Common myeloid progenitor, CD34-positive (primary cell): ENCODE results near the gene FBXO8.
"Not testable (repeated sequence)": the region's sequence is repeated elsewhere in the genome, so short reads cannot be mapped to it uniquely, and the experiment has no call there.

ENCODE experiments used
- CTCF ChIA-PET: fragments of 350-600 bp; sonication (Branson Sonifier 250); formaldehyde crosslinking; loops from one replicate; lab custom pipeline; 2021; ENCODE audit warnings: antibody characterized with exemption; lab: Charles Lee
- POLR2A ChIA-PET: fragments of 350-600 bp; sonication (Branson Sonifier 250); formaldehyde crosslinking; loops from one replicate; lab custom pipeline; 2021; ENCODE audit warnings: antibody characterized with exemption; lab: Charles Lee
- DNase-seq, 3 donors: peaks; one replicate each; pipeline versions ENCODE4 v3.0.0 to v3.0.0-alpha.2; 2013
- H3K27ac ChIP-seq, 2 experiments: 1 replicate in 1 of 2; 2 replicates in 1 of 2; pipeline ENCODE4 v1.7.0; 2013; ENCODE audit warnings: inconsistent platforms in 2 of 2, low read length in 2 of 2, mild to moderate bottlenecking in 2 of 2, low read depth in 1 of 2, moderate library complexity in 1 of 2; ENCODE audit not compliant: severe bottlenecking in 2 of 2, insufficient read depth in 1 of 2, poor library complexity in 1 of 2
- H3K27me3 ChIP-seq, 5 experiments: replicated peaks in 2 of 5; 1 replicate in 3 of 5; 2 replicates in 2 of 5; pipeline versions ENCODE4 v1.6.1 to v1.7.0; 2013; ENCODE audit warnings: low read length in 4 of 5, mild to moderate bottlenecking in 2 of 5, moderate library complexity in 2 of 5, inconsistent platforms in 1 of 5; ENCODE audit not compliant: insufficient read depth in 5 of 5, control insufficient read depth in 4 of 5
- H3K36me3 ChIP-seq, 4 experiments: 1 replicate in 2 of 4; 2 replicates in 2 of 4; pipeline versions ENCODE4 v1.6.1 to v1.7.0; 2013; ENCODE audit warnings: low read length in 3 of 4, control low read depth in 1 of 4, mild to moderate bottlenecking in 1 of 4; ENCODE audit not compliant: control insufficient read depth in 4 of 4, insufficient read depth in 4 of 4
- H3K4me1 ChIP-seq, 4 experiments: 1 replicate in 3 of 4; 2 replicates in 1 of 4; pipeline versions ENCODE4 v1.6.1 to v1.7.1; 2013; ENCODE audit warnings: low read length in 3 of 4, mild to moderate bottlenecking in 3 of 4, control low read depth in 1 of 4, inconsistent platforms in 1 of 4, moderate library complexity in 1 of 4; ENCODE audit not compliant: control insufficient read depth in 4 of 4, insufficient read depth in 4 of 4; ENCODE audit errors: control extremely low read depth in 1 of 4
- H3K4me3 ChIP-seq, 7 experiments: 1 replicate in 4 of 7; 2 replicates in 3 of 7; pipeline versions ENCODE4 v1.5.1 to v1.7.0; 2013; ENCODE audit warnings: mild to moderate bottlenecking in 7 of 7, low read length in 6 of 7, moderate library complexity in 6 of 7, inconsistent platforms in 2 of 7, low read depth in 2 of 7, control low read depth in 1 of 7; ENCODE audit not compliant: insufficient read depth in 4 of 7, control insufficient read depth in 1 of 7; ENCODE audit errors: extremely low read depth in 1 of 7
- H3K9me3 ChIP-seq, 5 experiments: 1 replicate in 4 of 5; 2 replicates in 1 of 5; pipeline versions ENCODE4 v1.6.1 to v1.7.1; 2013; ENCODE audit warnings: low read length in 4 of 5, mild to moderate bottlenecking in 2 of 5, inconsistent platforms in 1 of 5, low read depth in 1 of 5, moderate library complexity in 1 of 5; ENCODE audit not compliant: control insufficient read depth in 4 of 5, insufficient read depth in 2 of 5; ENCODE audit errors: control extremely low read depth in 1 of 5
- WGBS: methylation state at CpG from one replicate; pipeline ENCODE4 v1.1.5; 2013; ENCODE audit not compliant: insufficient coverage; 5-methylcytosine and 5-hydroxymethylcytosine counted together

The FBXO8 gene

GRCh38 chr4:174263445-174263736 is 20.1 kb downstream of the FBXO8 start:
- H3K4me1 ChIP-seq = no peaks in the 10 kb centered on the region
- no peak for DNase-seq
- no peak overlapping the region for H3K4me3 ChIP-seq
- H3K27ac ChIP-seq = no peak overlapping the region
- no peaks in the 10 kb centered on the region for H3K9me3 ChIP-seq
- ChIA-PET POLR2A (no interaction called here), CTCF (interaction anchor here (0.9 kb wide), 1 partner anchor 17 kb away, joined by 3 read pairs; no protein-coding TSS in a partner anchor)
- H3K27me3 ChIP-seq = no peaks in the 10 kb centered on the region
- peaks cover 0 to 4% (median 3%) of the 10 kb centered on the region in 4 experiments for H3K36me3 ChIP-seq
- 100% methylated on average over 1 of the region's 3 CpGs for WGBS

- Histone ChIP-seq H3K4me1 (no peaks in the 10 kb centered on the region), H3K9me3 (no peaks in the 10 kb centered on the region), H3K36me3 (peaks cover 0 to 6% (median 3%) of the 10 kb centered on the region in 4 experiments), H3K4me3 (no peak overlapping the region), H3K27me3 (no peaks in the 10 kb centered on the region), H3K27ac (no peak overlapping the region)
- POLR2A ChIA-PET = no interaction called here
- WGBS = 96% methylated on average over 4 of the region's 6 CpGs
- no peak for DNase-seq
- CTCF ChIA-PET = interaction anchor here (0.9 kb wide), 1 partner anchor 18 kb away, joined by 3 read pairs; no protein-coding TSS in a partner anchor
These were observed 20.6 kb downstream of the FBXO8 start for GRCh38 chr4:174262624-174263444.

DNA sequence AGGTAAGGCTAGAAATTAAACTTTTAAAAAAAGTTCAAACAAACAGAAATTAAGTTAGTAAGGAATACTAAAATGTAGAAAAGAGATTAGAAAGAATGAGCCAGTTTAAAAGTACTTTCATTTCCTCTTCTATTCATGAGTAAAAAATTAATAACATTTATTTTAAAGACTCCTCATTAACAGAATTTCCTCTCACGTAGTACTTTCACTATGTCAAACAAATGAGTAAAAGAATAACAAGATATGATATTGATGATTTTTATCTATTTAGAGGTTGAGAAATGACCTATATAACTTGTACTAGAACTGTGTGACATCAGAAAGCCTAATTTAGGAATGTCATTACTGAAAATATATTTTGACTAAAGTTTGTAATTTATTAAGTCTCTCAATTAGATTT is 22.0 kb downstream of the FBXO8 start:
- H3K9me3 ChIP-seq, H3K36me3 ChIP-seq, H3K27ac ChIP-seq, H3K4me3 ChIP-seq, DNase-seq, CTCF ChIA-PET, H3K4me1 ChIP-seq, H3K27me3 ChIP-seq, POLR2A ChIA-PET: not testable (repeated sequence)
- no CpG with 5 or more reads among the region's 1 CpG for WGBS

GRCh38 chr4:174260099-174260498 is 23.4 kb downstream of the FBXO8 start:
- Histone ChIP-seq H3K4me3 (no peak overlapping the region), H3K9me3 (no peaks in the 10 kb centered on the region), H3K36me3 (peaks cover 3 to 11% (median 5%) of the 10 kb centered on the region in 4 experiments), H3K27ac (no peak overlapping the region), H3K4me1 (no peaks in the 10 kb centered on the region), H3K27me3 (no peaks in the 10 kb centered on the region)
- no peak for DNase-seq
- POLR2A ChIA-PET = no interaction called here
- no CpG with 5 or more reads among the region's 3 CpGs for WGBS
- CTCF ChIA-PET = interaction anchor here (1.4 kb wide), 1 partner anchor 37 kb away, joined by 5 read pairs; no protein-coding TSS in a partner anchor

DNA sequence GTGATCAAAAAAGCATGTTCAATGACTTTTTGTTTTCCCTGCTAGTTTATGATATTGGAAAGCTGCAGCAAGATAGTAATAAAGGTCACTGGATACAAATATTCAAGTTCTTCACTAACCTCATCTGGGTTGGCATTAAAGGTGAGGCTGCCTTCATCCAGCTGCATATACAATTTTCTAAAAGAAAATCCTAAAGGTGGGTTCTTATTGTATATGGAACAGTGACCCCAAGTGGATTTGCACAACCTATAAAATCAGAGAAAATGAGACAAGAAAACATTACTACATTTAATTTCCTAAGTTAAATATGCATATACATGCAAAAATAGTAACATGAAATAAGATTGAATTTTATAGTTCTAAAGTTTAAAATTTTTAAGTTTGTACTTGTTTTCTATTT is 23.9 kb downstream of the FBXO8 start:
- CTCF ChIA-PET = no interaction called here
- POLR2A ChIA-PET = no interaction called here
- no peaks in the 10 kb centered on the region for H3K4me1 ChIP-seq

DNA sequence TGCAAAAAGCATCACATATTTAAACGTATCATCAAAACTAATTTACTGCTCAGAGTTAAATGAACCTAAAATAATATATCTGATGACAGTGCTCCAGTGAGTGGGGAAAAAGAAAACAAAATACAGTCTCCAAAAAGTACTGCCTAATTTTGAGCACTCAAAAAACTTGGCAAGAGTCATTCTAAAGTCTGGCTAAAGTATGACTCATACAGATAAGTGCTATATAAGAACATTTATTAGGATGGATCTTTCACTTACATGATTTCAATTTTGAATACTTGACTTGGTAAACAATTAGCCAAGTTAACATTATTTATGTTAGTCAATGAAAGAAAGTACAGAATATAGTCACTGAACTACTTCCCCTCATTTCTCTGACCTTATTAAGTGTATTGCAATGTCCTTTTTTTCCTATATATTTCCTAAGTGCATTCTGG is 27.2 kb downstream of the FBXO8 start:
- CTCF ChIA-PET = no interaction called here
- no peak for DNase-seq
- Histone ChIP-seq H3K4me1 (no peaks in the 10 kb centered on the region), H3K4me3 (no peak overlapping the region), H3K9me3 (no peaks in the 10 kb centered on the region), H3K27ac (no peak overlapping the region), H3K27me3 (no peaks in the 10 kb centered on the region), H3K36me3 (peaks cover 3 to 12% (median 5%) of the 10 kb centered on the region in 4 experiments)
- POLR2A ChIA-PET = no interaction called here
- no CpG with 5 or more reads among the region's 1 CpG for WGBS

More for the DNA sequence above, 23.9 kb downstream of the FBXO8 start:
- DNase-seq = no peak
- Histone ChIP-seq H3K4me3 (no peak overlapping the region), H3K27ac (no peak overlapping the region), H3K36me3 (peaks cover 3 to 11% (median 6%) of the 10 kb centered on the region in 4 experiments), H3K9me3 (no peaks in the 10 kb centered on the region), H3K27me3 (no peaks in the 10 kb centered on the region)

DNA sequence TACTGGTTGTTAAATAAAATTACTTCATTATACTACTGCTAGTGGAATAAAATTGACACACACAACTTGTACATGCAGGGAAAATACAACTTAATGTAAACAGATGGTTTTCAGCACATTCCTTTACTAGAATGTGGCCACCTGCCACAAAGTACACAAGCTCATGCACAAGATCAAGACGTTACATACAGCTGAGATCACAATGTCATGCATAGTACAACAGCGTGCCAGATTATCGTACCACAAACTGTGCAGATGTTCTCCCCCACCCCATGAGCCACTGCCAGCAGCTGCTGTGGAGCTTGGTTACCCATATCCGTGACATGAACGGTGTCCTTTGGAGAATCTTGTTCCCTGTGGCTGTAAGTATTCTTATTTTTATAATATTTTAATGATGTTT is 27.7 kb downstream of the FBXO8 start:
- 100% methylated on average over 3 of the region's 5 CpGs for WGBS
- Histone ChIP-seq H3K27me3 (no peaks in the 10 kb centered on the region), H3K4me1 (no peaks in the 10 kb centered on the region), H3K27ac (no peak overlapping the region), H3K9me3 (no peaks in the 10 kb centered on the region), H3K4me3 (no peak overlapping the region), H3K36me3 (peaks cover 3 to 12% (median 5%) of the 10 kb centered on the region in 4 experiments)
- CTCF ChIA-PET = no interaction called here
- POLR2A ChIA-PET = no interaction called here
- DNase-seq = no peak
